SKM-1 treated with dmso at 0.1 percent for 144 hours (cell line): Measurements from ENCODE around the gene EFCAB10.
"Not testable (repeated sequence)": the region's sequence is repeated elsewhere in the genome, so short reads cannot be mapped to it uniquely, and the experiment has no call there.

Experiments
- DNase-seq: peaks from one replicate; lab custom pipeline; 2025; ENCODE audit not compliant: unreplicated experiment; lab: John Stamatoyannopoulos, UW

Gene EFCAB10

DNA sequence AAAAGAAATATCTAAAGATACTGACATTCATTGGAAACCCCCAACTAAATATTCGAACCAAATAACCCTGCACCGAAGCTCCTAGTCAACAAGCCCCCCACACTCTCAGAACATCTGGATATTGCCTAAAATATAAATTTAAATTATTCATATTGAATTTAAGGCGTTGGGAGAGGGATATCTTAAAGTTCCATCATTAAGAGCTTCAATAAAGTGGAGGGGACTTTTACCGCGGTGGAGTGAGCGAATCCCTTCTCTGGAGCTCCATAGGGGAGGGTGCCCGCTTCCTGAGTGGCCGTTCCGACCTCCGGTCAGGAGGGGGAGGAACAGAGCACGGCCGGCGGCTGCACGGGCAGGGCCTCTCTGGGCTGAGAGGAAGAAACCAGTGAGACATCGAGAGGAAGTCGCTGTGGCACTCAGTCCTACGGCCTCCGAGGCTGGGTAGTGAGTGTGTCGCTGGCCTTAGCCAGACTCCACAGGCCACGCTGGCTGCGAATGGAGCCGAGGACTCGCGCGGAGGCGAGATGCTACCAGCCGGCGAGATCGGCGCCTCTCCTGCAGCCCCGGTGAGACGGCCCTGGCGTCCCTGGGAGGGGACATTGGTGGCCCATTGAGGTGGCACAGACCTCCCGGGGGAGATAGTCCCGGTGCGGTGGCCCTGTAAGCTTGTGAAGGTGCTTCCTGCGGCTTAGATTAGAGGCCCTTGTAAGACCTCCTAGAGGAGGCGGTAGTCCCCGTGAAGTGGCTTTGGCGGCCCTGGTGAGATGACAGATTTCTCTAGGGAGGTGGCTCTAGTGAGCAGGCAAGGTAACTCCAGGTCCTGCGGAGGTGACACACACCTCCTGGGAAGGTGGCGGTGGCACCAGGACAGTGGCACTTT, 49.3 kb downstream of the EFCAB10 start, which contains the start of gene RINT1:
RINT1 (plus strand) TSS at position 410 of the 880 bp plus-strand sequence; CDS start at position 525, 115 bp downstream.
- peak; percentile 95 for DNase-seq

DNA sequence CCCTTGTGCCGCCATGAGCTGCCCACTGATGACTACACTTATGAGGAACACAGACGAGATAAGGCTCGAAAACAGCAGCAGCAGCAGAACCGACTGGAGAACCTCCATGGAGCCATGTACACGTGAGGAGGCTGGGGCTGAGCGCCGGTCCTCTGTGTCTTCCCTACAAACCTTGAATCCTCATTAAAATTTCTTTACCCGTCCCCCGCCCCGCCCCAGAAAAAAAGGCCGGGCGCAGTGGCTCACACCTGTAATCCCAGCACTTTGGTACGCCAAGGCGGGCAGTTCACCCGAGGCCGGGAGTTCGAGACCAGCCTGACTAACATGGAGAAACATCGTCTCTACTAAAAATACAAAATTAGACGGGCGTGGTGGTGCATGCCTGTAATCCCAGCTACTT, 50.7 kb downstream of the EFCAB10 start:
- no peak for DNase-seq

DNA sequence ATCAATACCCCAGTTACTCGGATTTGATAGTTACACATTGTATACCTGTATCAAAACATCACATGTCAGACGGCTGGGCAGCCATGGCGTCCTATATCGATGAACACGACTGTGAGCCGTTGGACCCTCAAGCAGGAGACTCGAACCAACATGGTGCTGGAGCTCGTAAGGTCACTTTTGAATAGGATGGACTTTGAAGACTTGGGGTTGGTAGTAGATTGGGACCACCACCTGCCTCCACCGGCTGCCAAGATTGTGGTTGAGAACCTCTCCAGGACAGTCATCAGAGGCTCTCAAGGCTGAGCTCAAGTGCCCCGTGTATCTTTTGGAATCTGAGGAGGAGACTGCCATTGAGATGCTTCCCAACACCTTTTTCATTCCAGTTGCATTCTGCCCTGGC, 51.2 kb downstream of the EFCAB10 start:
- DNase-seq = no peak

DNA sequence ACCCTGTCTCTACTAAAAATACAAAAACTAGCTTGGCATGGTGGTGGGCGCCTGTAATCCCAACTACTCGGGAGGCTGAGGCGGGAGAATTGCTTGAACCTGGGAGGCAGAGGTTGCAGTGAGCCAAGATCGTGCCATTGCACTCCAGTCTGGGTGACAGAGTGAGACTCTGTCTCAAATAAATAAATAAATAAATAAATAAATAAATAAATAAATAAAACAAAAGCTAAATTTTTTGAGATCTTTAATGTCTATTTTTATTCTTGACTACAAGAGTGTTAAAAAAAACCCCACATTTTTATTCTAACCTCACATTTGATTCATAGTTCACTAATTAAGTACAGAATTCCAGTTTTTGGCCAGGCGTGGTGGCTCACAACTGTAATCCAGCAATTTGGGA, 53.6 kb downstream of the EFCAB10 start:
- not testable (repeated sequence) for DNase-seq

DNA sequence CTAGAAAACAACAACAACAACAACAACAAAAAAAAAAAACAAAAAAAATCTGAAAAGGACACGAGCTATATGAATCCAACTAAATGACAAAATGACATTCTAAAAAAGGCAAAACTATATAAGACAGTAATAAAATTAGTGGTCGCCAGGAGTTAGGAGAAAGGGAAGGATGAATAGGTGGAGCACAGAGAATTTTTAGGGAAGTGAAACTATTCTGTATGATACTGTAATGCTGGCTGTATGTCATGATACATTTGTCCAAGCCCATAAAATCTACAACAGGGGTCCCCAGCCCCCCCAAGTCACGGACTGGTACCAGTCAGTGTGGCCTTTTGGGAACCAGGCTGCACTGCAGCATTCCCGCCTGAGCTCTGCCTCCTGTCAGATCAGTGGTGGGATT, 56.5 kb downstream of the EFCAB10 start:
- DNase-seq = no peak

DNA sequence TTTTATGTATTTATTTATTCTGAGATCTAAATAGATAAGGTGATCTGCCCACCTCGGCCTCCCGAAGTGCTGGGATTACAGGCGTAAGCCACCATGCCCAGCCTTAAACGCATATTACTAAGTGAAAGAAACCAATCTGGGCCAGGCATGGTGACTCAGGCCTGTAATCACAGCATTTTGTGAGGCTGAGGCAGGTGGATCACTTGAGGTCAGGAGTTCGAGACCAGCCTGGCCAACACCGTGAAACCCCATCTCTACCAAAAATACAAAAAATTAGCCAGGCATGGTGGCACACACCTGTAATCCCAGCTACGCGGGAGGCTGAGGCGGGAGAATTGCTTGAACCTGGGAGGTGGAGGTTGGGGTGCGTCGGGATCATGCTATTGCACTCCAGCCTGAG, 56.9 kb downstream of the EFCAB10 start:
- not testable (repeated sequence) for DNase-seq

DNA sequence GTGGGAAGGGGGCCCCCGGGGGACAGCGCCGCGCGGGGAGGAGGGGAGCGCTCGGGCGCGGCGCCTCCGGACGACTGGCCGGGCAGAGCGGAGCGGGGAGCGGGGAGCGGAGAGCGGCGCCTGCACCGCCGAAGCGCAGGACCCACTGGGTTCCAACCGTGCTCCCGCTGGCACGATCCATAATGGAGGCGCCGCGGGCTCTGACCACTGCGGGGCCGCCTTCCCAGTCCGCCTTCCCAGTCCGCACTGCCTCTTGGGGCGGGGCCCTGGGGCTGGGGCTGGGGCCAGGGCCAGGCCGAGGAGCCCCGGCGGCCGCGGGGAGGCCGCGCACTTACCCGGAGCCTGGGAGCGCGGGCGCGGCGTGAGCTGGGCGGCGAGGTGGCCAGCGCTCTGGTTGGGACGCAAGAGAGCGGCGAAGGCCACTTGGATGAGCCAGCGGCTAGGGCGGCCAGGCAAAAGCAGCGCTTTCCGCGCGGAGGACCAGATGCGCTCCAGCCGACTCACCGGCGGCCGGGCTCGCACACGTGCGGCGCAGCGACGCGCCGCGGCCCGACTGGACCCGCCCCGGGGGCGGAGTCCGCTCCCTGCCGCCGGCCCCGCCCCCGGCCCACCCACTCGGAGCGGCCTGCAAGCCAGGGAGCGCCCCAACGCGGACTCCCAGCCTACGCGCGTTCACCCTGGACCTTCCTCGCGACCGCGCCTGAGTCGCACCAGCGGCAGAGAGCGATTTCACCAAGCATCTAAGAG, 59.4 kb downstream of the EFCAB10 start, which contains the start of gene PUS7:
PUS7 (minus strand) TSS at position 555 of the 747 bp plus-strand sequence. CDS start 13,759 bp downstream, outside the sequence.
- peak; percentile 74 for DNase-seq

DNA sequence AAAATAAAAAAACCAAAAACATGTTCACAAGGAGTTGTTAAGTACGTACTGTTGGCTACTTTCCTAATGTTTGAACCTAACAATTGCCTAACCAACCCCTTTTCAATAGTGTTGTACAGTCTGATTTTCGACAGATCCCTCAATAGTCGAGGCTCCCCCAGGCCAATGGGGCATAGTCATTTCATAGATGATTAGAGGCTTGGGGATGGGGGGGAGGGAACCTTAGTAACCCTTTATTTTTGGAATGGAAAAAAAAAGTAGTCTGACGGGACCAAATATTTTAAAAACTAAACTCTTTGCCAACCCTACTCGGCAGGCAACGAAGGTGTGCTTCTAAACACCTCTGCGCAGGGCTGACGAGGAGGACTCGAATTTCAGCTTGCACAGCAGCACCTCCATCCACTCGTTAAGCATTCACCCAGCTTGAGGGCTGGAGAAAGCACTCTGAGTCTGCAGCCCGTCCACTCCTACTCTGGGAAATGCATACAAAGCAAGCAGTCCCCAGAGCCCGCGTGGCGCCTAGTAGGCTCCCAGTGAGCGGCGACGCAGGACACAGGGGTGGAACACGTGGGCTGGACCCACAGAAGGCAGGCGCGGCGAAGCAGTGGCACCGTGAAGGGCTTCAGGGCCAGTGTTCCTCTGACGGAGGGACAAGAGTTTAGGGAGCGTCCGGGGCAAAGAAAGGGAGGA, 60.1 kb downstream of the EFCAB10 start:
- no peak for DNase-seq

DNA sequence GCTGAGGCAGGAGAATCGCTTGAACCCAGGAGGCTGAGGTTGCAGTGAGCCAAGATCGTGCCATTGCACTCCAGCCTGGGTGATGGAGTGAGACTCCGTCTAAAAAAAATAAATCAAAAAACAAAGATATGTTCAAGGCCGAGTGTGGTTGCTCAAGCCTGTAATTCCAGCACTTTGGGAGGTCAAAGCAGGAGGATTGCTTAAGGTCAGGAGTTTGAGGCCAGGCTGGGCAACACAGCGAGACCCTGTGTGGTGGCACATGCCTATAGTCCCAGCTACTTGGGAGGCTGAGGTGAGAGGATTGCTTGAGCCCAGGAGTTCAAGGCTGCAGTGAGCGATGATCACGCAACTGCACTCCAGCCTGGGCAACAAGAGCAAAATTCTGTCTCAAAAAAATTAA, 60.7 kb downstream of the EFCAB10 start:
- not testable (repeated sequence) for DNase-seq

DNA sequence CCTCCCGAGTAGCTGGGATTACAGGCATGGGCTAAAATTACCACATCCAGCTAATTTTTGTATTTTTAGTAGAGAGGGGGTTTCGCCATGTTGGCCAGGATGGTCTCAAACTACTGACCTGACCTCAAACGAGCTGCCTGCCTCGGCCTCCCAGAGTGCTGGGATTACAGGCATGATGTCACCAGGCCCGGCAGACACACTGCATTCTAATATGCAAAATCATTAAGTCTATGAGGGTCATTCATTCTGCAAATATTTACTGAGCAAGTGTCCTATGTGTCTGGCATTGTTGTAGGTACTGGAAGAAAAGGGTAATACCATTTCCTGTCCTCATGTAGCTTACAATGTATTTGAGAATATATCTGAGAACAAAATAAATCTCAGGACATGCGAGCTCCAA, 61.9 kb downstream of the EFCAB10 start:
- no peak for DNase-seq

DNA sequence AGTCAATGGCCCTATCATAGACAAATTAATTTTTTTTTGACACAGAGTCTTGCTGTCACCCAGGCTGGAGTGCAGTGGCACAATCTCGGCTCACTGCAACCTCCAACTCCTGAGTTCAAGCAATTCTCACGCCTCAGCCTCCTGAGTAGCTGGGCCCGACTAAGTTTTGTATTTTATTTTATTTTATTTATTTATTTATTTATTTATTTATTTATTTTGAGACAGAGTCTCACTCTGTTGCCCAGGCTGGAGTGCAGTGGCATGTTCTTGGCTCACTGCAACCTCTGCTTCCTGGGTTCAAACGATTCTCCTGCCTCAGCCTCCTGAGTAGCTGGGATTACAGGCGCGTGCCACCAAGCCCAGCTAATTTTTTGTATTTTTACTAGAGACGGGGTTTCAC, 65.7 kb downstream of the EFCAB10 start:
- not testable (repeated sequence) for DNase-seq
